ENCODE data around the gene VARS2.
"Not testable (repeated sequence)": the region's sequence is repeated elsewhere in the genome, so short reads cannot be mapped to it uniquely, and the experiment has no call there.

Gene VARS2

DNA sequence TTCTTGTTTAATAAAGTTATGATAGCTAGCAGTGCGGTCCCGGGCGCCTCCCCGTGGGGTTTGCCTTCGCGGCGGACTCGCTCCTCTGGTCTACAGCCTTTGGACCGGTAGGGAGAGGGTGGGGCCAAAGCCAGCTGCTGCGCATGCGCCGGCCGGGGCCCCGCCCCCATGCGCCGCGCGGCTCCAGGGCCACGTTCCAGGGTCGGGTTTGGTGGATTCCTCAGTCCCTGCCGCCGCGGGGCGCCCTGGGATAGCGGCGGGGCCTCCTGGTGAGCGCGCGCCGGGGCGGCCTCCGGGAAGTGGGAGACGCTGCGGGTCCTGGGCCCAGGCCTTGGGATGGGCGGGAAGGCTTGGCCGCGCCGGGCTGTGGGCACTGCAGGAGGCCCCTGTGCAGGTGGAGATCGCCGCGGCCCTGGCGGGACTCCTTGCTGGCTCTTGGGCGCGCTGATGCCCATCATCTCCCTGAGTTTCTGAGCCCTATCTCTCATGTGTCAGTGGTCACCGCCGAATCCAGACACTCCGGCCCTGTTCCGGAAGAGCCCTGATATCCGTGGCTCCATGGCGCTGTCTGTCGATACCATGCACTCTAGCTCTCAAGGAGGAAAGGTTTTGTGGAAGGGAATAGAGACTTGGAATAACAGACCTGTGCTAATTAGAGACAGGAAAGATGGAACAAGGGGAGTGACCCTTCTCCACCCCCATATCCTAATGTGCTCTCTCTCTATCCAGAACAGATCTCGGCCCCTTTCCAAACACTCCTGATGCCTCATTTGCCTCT, at the start of gene VARS2:
Gene VARS2, plus strand, starts transcription at position 163 of the 778 bp plus-strand sequence. Its CDS starts 599 bp downstream, at position 762.
- peak; percentile 92 to 94 for DNase-seq

DNA sequence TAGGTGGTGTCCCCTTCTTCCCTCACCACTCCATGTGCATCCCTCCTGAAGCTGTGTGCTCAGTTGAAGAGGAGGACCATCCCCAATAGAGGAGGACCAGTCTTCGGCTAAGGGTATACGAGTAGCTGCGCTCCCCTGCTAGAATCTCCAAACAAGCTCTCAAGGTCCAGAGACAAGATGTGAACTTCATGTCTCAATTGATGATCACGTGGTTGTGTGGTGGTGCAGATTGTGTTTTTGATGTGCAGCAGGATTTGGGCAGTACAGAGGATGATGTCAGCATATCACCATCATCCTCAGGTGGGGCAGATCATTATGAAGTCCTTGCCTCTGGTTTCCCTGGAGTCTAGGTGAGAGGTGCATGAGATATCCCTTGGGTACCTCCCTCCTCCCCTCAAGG, 49.7 kb upstream of the VARS2 start:
- DNase-seq: no peak

GRCh38 chr6:30869241-30869749, 44.7 kb upstream of the VARS2 start:
- not testable (repeated sequence) for DNase-seq

GRCh38 chr6:30870546-30870945, 43.5 kb upstream of the VARS2 start:
- DNase-seq: no peak

GRCh38 chr6:30871592-30872183, 42.4 kb upstream of the VARS2 start:
- DNase-seq: no peak

DNA sequence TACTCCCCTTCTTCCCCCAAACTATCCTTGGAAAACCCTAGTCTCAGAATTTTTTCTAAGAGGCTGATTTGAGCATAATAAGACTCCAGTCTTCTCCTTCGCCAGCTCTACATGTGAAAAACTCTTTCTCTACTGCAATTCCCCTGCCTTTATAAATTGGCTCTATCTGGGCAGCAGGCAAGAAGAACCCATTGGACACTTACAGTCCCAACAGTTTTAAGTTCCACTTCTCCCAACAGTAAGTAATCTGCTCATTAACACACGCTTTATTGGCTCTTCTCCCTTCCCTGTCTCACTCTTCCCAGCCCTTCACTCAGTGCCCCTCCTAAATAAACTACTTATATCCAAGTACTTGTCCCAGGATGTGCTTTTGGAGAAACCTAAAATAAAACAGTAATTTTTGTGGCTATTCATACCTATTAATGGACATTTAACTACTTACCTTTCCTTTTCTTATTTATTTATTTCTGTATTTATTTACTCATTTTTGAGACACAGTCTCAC, 40.8 kb upstream of the VARS2 start:
- DNase-seq: no peak

GRCh38 chr6:30873795-30874194, 40.2 kb upstream of the VARS2 start:
- DNase-seq: not testable (repeated sequence)

GRCh38 chr6:30875244-30876038, 38.6 kb upstream of the VARS2 start:
- DNase-seq: no peak

DNA sequence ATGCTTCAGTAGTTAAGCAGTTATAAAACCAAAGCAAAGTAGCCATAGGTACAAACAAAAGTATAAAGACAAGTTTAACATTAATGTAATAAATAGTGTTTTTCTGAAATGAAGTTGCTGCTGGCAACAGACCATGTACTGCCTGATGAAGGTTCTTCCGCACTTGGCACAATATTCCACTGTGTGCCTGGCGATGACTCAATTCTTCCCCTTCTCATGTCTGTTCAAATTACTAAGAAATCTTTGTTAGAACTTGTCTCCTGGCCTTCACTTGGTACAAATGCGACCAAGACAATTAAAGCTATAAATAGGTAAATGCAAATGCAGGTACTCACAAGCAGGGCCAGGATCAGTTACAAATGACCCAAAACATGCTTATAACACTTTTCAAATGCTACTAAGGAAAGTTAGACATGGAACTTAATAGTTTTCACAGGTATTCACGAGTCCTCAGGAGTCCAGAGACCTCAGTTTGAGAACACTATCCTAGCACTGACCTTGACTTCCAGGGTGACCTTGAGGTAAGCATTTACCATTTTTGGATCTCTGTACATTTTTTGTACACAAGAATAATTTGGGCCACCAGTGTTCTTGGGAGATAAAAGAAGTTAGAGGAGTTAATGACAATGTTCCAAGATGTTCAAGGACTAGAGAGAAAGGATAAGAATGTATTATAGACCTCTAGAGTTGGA, 37.9 kb upstream of the VARS2 start:
- no peak for DNase-seq

- DNase-seq: peak; percentile 80 to 87
Observed at GRCh38 chr6:30877419-30878262, 36.4 kb upstream of the VARS2 start.

- DNase-seq: no peak
Observed at GRCh38 chr6:30879684-30880427, 34.2 kb upstream of the VARS2 start.

GRCh38 chr6:30880698-30881252, 33.3 kb upstream of the VARS2 start:
- DNase-seq: peak; percentile 47 to 71

DNA sequence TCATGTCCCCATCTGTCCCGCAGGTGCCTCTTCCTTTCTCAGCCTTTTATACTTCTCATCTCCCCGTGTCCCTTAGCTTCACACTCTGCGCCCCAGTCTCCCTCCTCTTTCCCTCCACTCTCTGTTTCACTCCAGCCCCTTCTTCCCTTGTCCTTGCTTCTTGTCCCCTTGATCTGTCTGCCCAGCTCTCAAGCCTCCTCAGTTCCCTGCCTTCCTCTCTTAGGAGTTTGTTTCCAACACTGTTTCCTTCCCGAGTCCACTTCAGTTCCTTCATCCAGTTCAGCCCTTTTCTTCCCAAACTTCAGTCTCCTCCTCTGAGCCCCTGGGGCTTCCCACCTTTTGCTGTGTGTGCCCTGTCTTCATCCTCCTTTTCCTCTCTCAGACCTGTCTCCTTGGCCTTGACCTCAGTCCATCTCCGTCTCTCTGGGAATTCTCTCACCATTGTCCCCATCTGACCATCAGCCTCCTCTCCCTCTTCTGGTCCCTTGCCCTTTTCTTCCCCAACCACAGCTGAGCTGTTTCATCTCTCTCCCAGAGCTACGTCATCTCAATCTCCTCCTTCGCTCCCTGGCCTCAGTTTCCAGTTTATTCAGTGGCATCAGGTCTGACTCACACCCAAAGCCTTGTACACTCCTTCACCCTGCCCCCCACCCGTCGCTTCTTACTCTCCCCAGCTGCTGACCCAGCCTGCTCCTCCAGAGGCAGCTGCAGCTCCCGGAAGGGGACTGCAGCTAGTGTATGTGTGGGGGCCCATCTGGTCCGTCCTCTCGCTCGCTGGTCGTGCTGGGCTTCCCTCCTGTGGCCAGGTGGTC, 32.4 kb upstream of the VARS2 start:
- DNase-seq: peak in 1 of 2 donors; percentile 40

GRCh38 chr6:30882204-30882758, 31.8 kb upstream of the VARS2 start:
- DNase-seq: peak in 1 of 2 donors; percentile 40

DNA sequence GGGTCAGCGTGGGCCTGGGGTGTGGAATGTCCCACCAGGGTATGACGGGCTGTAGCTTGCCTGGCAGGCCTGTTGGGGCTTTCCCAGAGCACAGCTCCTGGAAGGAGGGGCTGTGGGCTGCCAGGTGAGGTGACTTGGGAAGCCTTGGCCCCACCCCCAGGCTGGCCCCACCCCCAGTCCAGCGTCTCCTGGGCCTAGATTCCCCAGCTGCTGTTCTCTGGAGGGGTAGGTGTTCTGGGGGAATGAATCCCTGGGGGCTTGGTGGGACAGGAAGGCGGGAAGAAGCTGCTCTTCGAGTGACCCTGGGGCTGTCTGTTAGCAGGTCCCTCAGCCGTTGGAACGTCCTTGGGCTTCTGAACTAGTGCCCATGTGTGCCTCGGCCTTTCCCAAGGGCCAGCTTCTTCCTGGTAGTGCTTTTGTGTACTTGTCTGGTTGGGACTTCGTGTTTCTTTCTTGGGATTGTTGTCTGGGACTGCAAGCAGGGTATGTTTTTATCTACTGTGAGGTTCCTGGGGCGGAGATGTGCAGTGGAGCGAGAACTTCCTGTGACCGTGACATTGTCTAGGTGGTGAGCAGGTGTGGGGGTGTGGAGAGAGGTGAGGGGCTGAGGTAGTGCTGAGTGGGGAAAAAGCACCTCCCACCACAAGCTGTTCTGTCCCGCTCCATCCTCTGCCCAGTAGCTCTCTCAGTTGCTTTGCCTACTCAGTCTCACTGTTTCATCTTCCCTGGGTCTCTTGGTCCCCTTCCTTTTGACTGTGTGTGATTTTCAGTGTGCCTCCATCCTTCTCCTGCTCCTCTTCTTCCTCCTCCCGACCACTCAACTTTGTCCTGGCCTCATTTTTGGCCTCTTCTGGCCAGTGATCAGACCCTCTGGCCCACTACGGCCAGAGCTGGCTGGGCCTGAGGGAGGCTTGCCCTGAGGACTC, 31.0 kb upstream of the VARS2 start:
- no peak for DNase-seq

- peak; percentile 74 to 87 for DNase-seq
Observed at GRCh38 chr6:30883685-30884520, 30.1 kb upstream of the VARS2 start, which contains the start of gene DDR1. Gene DDR1 (plus strand): TSS chr6:30884519. CDS start chr6:30888730, 4,211 bp downstream.
